ENCODE measurements around the gene EIPR1.
"Not testable (repeated sequence)": the region's sequence is repeated elsewhere in the genome, so short reads cannot be mapped to it uniquely, and the experiment has no call there.

EIPR1 gene

DNA sequence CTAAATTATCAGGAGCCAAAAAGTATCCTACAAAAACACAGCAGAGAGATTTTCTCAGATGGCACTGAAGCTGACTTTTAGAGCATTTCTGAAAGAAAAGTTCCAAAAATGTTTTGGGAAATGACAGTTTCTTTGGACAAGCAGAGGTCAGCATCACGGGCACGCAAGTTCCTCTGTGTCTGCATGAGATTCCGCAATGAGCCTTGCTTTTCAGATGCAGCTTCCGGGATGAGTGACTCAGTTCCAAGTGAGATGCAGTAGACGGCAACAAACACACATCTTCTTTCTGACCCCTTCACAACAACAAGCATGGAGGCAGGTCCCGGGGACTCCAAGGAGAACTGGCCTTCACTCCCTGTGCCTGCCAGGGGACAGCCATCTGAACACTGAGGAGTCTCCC is 76.6 kb downstream of the EIPR1 start:
- DNase-seq = no peak

DNA sequence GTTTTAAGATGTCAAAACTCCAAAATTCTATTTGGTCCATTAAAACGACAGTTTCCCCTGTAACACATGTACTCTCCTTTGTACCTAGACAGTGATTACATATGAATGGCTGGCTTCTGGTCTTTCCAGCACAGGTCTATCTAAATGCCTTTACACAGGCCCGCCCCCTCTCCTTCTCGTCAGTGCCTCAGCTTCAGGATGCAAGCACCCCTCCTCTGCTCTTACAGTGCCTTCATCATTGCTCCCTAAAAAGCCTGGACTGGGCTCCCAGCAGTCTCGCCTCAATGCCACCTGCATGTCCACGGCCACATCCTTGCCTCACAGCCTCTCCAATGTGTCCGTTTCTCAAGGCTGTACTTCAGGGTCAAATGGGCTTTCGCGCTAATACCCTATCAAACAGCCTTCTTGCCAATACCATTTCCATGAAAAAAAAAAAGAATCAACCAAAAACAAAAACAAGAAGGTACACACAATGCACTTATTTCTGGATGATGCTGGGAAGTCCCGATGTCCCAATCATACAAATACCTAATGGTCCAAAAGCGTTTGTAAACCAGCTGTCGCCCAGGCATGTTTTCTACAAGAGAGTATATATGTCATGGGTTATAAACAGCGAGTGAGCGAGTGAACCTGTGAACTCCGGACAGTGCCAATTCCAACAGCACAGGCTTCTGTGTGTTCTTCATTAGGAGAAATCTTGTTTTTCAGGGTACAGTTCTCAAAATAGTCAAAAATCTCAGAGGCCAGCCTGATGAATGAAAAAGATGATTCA is 77.2 kb downstream of the EIPR1 start:
- no peak for DNase-seq

DNA sequence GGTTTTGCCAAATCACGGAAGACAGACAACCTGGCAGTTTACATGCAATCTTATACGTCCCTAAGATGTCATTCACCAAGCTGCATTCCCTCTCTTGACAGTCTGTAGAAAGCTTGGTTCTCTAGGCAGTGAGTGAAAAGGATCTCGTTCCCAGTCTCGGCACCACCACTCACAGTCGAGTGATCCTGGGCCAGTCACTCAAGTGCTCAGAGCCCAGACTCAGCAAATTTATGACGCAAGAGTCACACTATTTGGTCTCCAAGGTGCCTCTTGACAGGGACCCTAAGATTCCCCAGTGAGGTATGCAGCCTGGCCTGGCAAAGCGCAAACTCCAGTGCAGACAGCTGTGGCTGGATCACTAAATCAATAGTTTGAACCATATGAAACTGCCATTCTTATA is 77.9 kb downstream of the EIPR1 start:
- DNase-seq = no peak

DNA sequence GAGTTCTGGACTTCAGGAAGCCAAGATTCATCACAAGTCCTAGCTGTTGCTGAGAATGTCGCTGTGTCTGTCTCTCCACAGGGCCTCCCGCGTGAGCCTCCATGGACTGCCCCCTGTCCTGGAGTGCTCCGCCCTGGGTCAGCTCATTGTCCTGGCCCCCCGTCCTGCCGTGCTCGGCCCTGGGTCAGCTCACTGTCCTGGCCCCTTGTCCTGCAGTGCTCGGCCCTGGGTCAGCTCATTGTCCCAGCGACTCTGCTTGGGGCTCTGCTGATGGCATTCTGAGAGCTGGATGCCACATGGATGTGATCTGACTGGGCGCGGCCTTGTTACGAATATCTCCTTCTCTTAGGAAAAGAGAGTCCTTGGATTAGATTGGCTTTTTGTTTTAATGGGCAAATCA is 78.5 kb downstream of the EIPR1 start:
- DNase-seq = no peak

DNA sequence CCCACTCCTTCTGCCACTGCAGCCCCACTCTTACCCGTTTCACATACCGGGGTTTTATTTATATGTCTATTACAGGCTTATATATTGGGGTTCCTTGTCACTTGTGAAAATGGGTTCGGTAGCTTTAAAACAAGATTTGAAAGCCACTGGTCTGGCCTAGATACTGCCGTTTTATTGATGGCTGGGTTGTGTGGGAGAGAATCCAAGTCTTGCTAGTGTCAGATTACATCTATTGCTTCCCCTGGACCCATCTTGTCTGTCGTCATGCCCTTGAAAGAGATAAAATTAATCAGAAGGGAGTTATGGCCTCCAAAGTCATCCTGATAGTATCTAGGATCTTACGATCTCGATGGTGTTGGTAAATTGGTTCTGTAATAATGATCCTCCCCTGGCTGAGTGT is 79.4 kb downstream of the EIPR1 start:
- no peak for DNase-seq

DNA sequence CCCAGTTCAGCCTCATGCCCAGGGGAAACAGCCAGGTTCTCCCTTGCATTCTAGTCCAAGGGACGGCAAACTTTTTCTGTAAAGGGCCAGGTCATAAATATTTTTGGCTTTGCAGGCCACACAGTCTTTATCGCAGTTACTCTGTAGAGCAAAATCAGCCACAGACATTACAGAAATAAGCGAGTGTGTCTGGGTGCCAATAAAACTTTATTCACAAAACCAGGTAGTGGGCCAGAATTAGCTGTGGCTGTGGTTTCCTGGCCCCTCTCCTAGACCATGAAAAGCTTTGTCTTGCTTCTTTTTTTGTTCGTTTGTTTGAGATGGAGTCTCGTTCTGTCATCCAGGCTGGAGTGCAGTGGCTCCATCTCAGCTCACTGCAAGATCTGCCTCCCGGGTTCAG is 80.1 kb downstream of the EIPR1 start:
- no peak for DNase-seq

DNA sequence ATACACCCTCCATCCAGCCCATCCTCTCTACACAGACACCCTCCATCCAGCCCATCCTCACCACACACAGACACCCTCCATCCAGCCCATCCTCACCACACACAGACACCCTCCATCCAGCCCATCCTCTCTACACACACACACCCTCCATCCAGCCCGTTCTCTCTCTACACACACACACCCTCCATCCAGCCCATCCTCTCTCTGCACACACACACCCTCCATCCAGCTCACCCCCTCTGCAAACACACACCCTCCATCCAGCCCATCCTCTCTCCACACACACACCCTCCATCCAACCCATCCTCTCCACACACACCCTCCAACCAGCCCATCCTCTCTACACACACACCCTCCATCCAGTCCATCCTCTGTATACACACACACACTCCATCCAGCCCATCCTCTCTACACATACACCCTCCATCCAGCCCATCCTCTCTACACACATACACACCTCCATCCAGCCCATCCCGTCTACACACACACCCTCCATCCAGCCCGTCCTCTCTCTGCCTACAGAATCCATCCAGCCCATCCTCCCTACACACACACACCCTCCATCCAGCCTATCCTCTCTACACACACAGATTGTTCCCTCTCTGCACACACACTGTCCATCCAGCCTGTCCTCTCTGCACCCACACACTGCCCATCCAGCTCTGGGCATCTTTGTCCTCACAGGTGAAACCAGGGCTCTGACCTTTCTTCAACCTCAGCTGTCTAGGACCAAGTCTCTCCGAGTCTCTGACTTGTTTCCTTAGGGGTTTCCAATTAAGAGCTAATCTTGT is 81.2 kb downstream of the EIPR1 start:
- DNase-seq = no peak

DNA sequence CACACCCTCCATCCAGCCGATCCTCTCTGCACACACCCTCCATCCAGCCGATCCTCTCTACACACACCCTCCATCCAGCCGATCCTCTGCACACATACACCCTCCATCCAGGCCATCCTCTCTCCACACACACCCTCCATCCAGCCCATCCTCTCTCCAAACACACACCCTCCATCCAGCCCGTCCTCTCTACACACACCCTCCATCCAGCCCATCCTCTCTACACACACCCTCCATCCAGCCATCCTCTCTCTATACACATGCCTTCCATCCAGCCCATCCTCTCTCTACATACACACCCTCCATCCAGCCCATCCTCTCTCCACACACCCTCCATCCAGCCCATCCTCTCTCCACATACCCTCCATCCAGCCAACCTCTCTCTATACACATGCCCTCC is 83.1 kb downstream of the EIPR1 start:
- no peak for DNase-seq

DNA sequence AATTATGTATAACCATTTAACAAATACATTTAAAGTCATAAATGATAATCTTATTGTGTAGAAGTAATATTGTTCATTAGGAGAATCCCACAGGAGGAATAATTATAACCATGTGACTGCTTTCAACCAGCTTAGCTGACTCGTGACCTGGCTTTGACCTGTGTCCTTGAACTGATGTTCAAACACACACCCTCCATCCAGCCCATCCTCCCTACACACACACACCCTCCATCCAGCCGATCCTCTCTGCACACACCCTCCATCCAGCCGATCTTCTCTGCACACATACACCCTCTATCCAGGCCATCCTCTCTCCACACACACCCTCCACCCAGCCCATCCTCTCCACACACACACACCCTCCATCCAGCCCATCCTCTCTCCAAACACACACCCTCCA is 83.5 kb downstream of the EIPR1 start:
- DNase-seq = no peak

DNA sequence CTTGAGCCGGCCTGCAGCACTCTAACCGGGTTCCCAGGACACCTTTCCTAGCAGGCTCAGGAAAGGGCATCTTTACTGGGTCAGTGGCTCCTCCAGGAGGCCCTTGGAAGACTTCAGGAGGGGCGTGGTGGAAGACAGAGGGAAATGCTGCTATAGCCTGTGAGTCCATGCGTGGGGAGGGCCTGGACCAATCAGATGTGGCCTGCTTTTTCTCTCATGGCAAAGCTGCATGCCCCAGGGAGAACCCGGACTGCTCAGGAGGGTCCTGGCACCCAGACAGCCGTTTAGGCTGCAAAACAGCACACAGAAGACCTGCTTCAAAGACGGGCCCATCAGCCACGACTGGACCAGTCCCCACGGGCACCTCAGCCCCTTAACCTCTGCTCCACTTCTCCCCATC is 84.4 kb downstream of the EIPR1 start:
- DNase-seq = peak; percentile 56

DNA sequence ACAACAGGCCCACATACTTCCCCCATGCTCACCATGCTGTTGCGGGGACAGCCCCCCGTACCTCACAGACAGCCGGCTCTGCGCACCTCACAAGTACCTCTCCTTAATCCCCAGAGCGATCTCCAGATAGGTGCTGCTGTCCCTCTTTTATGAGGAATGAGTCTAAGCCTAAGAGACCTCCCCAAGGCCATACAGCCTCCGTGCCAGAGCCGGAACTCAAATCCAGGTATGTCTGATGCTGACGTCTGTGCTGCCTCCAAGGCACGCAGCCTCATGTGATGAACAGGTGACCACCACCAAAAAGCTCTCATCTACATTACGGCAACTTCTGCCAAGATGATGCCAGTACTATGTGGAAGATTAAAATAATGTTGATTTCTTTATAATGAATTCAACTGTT is 85.2 kb downstream of the EIPR1 start:
- no peak for DNase-seq

DNA sequence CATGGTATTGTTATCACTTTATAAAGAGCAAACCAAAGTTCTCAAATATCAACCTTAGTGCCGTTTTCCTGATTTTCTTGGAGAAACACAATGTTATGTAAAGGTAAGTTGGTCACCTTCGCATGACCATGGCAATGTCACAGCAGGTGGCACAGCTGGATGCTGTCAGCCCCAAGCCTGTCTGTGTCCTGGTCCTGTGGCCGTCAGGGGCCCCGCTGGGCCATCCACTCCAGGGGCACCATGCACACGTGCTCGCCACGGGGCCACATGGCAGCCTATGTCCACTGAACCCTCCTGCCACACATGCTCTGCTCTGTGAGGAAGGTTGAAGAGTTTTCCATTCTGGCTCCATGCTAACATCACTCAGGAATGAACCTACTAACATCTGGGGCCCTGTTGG is 85.9 kb downstream of the EIPR1 start:
- no peak for DNase-seq

DNA sequence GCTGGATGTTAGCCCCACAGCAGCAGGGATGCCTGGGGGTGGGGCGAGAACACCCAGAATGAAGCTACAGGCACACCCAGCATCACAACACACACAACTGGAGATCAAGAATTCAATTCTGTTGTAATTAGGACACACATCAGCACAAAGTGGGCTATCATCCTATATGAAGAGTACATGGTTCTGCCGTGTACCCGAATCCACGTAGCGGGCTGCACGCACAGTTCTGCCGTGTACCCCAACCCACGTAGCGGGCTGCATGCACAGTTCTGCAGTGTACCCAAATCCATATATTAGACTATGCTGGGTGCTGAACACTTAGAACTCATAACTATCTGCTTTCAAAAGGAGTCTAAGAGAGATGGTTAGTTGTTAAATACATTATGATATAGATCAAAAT is 86.5 kb downstream of the EIPR1 start:
- no peak for DNase-seq

DNA sequence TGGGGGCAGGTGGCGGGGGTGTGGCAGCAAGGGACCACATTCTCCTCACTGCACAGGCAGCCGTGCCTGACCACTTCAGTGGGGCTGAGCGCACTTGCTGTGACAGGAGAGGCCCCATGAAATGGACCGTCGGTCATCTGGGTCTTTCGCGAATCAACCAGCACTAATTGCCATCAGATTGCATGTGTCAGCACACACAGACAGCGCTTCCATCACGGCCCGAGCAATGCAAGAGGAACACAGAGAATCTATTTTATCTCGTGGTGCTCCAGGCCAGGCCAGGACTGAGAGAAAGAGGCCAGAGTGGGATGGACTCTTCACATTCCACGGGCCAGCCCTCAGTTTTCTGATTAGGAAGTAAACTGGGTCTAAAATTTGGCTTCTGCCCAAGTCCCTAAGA is 87.0 kb downstream of the EIPR1 start:
- DNase-seq = peak; percentile 87

DNA sequence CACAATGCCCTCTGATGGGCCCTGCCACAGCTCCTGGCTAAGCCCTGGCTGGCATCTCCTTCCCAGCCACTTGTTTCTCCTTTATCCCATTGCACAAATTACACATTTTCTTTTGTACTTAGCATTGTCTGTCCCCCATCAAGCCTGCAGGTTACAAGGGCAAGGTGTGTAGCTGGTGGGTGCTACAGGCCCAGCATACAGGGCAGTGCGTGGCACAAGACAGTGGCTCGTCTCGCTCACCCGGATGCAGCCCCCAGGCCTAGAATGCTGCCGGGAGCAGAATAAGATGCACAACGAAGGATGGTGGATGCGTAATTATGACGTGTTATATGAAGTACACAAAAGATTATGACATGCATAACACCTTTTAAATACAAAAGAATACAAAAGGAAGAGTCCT is 87.6 kb downstream of the EIPR1 start:
- DNase-seq = no peak

DNA sequence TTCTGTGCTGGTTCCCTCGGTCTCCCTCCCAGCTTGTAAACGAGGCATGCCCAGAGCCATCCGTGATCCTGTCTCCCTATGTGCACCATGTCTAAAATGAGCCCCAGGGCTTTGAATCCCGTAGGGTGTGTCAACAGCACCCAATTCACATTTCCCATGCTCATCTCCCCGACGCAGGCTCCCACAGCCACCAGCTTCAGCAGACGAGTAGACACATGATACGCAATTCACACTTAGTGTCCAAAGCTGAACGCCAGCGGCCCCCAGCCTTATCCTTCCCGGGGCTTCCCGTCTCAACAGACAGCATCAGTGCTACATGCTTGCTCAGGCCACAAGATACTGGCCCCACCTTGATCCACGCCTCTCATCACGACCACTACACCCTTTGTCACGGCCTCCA is 88.1 kb downstream of the EIPR1 start:
- DNase-seq = no peak

DNA sequence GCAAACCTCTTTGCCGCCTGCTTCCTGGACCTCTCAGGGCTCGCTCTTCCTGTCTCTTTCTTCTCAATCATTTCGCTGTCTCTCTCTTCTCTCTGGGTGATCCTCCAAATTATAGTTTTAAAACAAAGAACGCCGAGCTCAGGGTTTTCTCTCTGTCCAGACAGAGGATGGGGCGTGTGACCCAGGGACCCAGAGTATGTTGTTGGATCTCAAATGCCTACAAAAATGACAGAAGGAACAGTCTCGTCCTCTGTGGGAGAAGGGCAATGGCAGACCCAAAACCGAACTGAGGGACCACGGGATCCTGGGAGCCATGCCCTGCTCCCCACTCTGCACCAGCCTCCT is 88.5 kb downstream of the EIPR1 start:
- DNase-seq = no peak

DNA sequence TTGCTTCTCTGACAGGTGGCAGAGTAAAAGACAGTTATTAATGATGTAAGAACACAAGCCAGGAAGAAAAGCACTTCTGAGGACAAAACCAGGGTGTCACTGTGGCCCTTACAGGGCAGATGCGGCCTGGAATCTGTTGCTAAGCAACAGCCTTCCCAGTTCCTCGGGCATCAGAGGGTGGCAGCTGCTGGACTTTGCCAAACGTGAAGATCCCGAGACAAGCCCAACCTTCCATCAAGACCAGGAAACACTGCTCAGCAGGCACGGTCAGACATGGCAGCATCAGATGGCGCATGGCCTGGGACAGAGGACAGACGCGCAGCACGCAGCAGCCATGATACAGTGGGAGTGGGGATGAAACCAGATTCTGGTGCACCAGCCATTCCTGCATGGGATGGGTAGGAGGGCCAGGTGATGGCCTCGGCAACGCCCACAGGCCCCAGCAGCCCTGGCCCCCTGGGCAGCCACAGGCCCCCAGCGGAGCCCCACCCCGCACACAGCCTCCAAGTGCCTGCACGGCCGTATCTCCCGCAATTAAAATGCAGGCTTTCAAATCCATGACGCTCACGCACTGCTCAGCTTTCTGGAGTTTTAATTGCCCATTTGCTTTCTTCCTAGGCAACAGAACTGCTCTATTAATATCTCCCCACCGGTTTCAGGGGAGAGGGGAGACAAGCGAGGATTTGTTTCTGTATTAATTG is 89.0 kb downstream of the EIPR1 start:
- DNase-seq = peak; percentile 76

DNA sequence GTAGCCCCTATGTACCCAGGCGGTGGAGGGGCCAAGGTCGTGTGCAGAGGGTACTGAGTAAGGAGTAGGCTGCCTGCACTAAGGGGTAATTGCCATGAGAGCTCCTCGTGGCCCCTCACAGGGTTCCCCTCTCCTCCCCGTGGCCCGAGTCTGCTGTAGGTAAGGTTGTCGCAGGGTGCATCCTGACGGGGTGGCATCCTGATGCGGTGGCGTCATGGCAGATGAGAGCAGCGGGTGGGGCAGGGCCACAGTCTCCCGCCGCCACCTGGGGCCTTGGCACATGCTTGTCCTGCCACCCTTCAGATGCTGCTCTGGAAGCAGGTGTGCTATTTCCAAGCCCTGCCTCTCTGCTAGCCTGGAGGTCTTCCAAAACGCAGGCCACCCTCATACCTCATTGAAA is 89.7 kb downstream of the EIPR1 start:
- no peak for DNase-seq

DNA sequence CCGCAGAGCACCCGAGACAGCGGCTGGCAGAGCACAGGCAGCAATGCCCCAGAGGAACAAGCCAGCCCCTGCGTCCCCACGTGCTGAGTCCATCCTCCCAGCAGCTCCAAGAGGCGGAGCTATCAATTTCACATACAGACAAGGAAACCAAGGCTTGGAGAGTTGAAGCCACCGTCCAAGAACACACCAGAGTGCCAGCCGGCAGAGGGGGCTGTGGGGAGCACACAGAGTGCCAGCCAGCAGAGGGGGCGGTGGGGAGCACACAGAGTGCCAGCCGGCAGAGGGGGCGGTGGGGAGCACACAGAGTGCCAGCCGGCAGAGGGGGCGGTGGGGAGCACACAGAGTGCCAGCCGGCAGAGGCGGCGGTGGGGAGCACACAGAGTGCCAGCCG is 91.0 kb downstream of the EIPR1 start:
- not testable (repeated sequence) for DNase-seq

DNA sequence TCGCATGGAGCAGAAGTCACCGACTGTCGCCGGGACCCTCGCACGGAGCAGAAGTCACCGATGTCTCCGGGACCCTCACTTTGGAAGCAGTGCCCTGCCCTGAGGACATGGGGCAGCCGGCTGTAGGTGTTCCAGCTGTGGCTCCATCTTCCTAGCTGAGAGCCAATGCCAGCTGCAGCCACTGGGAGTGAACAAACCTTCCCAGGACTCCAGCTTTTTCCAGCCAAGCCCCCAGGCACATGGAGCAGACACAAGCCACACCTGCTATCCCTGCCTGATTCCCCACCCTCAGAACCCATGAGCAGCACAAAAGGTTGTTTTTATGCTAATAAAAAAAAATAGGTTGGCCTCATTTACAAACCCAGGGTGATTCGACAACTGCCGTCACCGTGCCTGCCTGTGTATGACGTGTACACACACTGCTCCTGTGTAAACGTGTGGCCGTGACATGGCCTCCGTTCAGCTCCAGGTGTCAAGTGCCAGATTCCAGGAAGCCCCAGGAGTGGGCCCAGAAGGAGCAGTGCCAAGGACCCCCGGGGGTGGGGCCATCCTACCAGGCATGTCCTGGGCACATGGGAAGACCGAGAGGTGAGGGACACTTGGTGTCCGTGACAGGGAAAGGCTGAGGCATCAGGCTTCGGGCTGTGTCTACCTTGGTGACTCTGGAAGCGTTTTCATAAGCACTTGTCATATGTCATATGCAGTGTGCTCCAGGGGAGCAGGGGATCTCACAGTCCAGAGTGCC is 91.5 kb downstream of the EIPR1 start:
- DNase-seq = no peak

DNA sequence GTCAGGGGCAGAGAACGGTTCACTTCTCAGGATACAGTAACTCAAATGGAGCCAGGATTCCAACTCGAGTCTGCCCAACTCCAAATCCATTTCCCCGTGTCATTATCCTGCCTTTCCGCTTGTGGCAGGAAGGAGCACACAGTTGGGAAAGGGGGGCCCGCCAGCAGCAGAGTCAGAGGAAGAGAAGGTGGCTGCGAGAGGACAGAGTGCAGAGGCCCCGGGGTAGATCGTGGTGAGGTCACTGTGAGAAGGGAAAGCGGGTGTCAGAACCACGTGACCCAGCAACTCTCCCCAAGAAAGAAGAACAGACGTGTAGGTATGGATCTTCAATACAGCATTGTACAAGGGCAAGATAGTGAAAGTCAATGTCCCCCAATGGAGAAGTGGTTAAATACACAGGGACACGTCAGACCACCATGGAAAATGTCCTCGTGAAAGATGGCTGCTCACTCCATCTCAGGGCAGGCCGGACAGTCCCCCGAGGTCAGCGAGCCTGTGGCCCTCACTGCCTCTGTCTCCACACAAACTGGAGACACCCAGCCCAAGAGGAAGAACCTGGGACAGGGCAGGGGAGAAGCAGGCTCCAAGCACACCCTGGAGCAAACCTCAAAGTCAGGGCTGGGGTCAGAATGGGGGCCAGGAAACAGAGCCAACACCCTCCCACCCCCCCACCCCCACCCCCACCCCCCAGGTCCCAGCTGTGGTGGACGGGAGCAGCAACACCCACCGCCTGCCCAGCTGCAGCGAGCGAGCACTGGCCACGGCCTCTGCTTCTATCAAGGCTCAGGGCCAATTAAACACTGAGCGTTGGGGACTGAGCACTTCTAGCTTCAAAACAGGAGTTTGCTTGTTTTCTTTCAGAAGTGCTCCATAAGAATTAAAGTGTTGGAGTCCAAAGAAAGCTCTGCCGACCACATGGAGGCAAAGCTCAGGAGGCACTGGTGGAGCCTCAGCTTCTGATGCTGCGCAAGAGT is 92.7 kb downstream of the EIPR1 start:
- no peak for DNase-seq
